GOT3 (cell line): ENCODE results near the gene UPP2.

Experiments
- DNase-seq: peaks from one replicate; lab custom pipeline; 2025; ENCODE audit warnings: mixed read lengths; lab: John Stamatoyannopoulos, UW

The UPP2 gene

GRCh38 chr2:158101384-158101926 is at the start of gene UPP2:
Gene UPP2, plus strand, starts transcription at chr2:158101876. Its CDS starts 188 bp downstream, at chr2:158102064.
- no peak for DNase-seq

- DNase-seq = no peak
Measured at GRCh38 chr2:158052761-158053160, 48.9 kb upstream of the UPP2 start.

GRCh38 chr2:158056875-158057274 is 44.8 kb upstream of the UPP2 start:
- no peak for DNase-seq

DNA sequence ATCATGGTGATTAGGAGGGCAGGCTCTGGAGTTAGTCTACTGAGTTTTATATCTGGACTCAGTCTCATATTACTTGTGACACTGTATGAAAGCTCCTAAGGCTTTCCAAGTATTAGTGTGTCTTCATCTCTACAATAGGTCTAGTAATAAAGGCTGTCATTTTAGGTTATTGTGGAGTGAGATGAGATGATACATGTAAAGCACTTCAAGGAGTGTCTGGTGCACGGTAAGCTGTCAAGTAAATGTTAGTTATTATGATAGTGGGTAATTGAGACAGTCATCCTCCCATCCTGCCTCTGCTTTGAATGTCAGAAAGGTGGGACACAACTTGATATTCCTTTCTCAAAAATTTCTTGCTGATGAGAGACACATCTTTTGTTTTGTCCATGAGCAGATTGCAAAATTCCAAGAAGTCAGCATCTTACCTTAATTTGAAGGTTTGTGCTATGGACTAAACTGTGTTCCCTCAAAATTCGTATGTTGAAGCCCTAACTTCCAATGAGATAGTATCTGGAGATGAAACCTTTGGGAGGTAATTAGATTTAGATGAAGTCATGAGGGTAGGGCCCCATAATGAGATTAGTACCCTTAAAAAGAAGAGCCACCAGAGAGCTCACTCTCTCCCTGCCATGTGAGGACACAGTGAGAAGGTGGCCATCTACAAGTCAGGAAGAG is 41.4 kb upstream of the UPP2 start:
- no peak for DNase-seq

- no peak for DNase-seq
Measured at GRCh38 chr2:158060835-158061435, 40.7 kb upstream of the UPP2 start.

DNA sequence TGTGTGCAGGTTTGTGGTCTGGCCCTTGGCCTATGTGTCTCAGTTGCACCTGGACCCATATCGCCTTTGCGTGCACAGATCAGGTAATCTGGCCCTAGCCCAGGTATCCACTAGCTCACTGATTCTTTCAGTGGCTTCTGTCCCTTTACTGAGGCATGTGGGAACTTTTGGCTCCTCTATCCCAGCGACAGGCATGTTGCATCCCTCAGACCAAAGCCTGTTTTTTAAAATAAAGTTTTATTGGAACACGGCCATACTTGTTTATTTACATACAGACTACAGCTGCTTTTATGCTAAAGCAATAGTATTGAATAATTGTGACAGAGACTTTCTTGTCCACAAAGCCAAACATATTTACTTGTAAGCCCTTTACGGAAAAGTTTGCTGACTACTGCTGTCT is 39.9 kb upstream of the UPP2 start:
- no peak for DNase-seq

DNA sequence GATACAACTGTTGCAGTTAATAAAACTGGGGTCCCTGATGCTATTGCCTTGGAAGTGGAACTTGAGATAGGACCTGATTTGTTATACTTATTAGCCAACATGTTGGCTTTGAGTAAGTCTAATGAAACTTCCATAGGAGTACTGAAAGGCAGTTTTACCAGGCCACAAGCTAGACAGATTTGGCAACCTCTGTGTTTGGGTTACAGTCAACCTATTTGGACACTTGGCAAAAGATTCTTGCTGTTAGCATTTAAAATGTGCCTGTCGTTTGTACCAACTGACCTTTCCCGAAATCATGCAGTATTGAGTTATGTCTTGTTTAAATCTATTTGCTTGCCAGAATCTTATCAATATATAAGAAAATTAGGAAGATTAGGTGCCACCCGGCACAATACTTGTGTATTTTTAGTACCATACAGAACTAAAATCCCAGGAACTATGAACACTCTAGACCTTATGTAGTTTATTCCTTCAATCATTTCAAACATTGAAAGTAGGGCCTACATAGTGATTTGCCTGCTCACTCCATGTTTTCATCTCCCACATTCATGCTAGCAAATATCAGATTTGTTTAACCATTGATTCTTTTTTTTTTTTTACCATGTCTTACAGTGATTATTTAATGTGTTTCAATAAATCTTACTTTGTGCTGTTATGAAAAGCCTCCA is 35.5 kb upstream of the UPP2 start:
- no peak for DNase-seq

GRCh38 chr2:158071018-158071417 is 30.7 kb upstream of the UPP2 start:
- no peak for DNase-seq

- DNase-seq = no peak
Measured at GRCh38 chr2:158072361-158072760, 29.3 kb upstream of the UPP2 start.

- DNase-seq = no peak
Measured at GRCh38 chr2:158079672-158080071, 22.0 kb upstream of the UPP2 start.

- no peak for DNase-seq
Measured at GRCh38 chr2:158088093-158088492, 13.6 kb upstream of the UPP2 start.

GRCh38 chr2:158089322-158089721 is 12.4 kb upstream of the UPP2 start:
- no peak for DNase-seq

- DNase-seq = no peak
Measured at GRCh38 chr2:158091647-158092046, 10.0 kb upstream of the UPP2 start.

GRCh38 chr2:158094487-158095092 is 7.1 kb upstream of the UPP2 start:
- no peak for DNase-seq

GRCh38 chr2:158095269-158095668 is 6.4 kb upstream of the UPP2 start:
- no peak for DNase-seq

GRCh38 chr2:158095912-158096311 is 5.8 kb upstream of the UPP2 start:
- DNase-seq = no peak

- no peak for DNase-seq
Measured at GRCh38 chr2:158097481-158097880, 4.2 kb upstream of the UPP2 start.

GRCh38 chr2:158098178-158098577 is 3.5 kb upstream of the UPP2 start:
- DNase-seq = no peak

- DNase-seq = no peak
Measured at GRCh38 chr2:158099716-158100115, 2.0 kb upstream of the UPP2 start.

- DNase-seq = no peak
Measured at GRCh38 chr2:158100411-158100810, 1.3 kb upstream of the UPP2 start.

- DNase-seq = no peak
Measured at GRCh38 chr2:158102446-158102845, 770 bp downstream of the UPP2 start.

DNA sequence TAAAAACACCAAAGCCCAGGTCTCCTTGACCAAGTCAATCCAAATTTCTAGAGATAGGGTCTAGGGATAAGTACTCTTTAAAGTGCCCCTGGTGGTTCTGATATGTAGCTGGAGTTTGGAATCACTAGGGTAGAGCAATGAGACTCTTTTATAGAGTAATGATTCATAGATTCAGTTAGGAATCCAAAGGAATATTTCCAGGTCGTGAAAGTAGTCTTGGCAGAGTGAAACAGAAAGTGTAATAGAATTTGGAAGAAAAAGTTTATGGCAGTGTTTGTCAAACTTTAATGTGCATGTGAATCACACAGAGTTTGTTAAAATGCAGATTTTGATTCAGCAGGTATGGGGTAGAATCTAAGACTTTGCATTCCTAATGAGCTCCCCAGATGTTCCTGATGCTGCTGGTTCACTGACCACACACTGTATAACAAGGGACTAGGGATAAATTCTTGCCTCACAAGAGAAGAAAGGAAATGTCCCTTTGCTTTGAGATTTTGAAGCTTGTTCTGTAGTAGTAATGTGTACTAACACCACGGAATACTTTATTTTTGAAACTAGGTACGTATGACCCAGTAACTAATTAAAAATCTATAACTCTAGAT is 1.8 kb downstream of the UPP2 start:
- DNase-seq = no peak
